Endothelial cell of umbilical vein (primary cell): ENCODE data around the gene LAMB3. TPM values are rescaled to one million over a fixed set of nuclear protein-coding genes. Genes with fewer than 3 reads are reported as not detected.

ENCODE experiments used
- BruUV-seq: library from RNA; stranded (reverse); fragments of 400-500 nt; replicated peaks from 2 replicates; lab custom pipeline; 2021; lab: Mats Ljungman, UMichigan
- CTCF ChIA-PET: fragments of 300-600, 350-600 bp; sonication (Branson Sonifier 250); formaldehyde crosslinking; loops from one replicate; lab custom pipeline; 2021; ENCODE audit warnings: antibody characterized with exemption, inconsistent platforms; lab: Charles Lee
- POLR2A ChIA-PET: fragments of 300-600, 350-600 bp; sonication (Branson Sonifier 250); formaldehyde crosslinking; loops from one replicate; lab custom pipeline; 2021; ENCODE audit warnings: antibody characterized with exemption, inconsistent platforms; lab: Charles Lee
- DNase-seq: peaks from one replicate; pipeline ENCODE4 v3.0.0-alpha.2; 2011; ENCODE audit warnings: low read depth, low spot score
- FAIRE-seq: peaks from 2 replicates; lab custom pipeline; 2011; peaks lifted over from hg19 to GRCh38; lab: Jason Lieb, UNC
- H2AFZ ChIP-seq: 2 replicates; pipeline ENCODE4 v1.6.0; 2012; ENCODE audit warnings: low read depth, low read length, control low read depth, inconsistent platforms
- H3K27ac ChIP-seq: 2 replicates; pipeline ENCODE4 v1.5.1; 2011; ENCODE audit warnings: low read depth, mild to moderate bottlenecking, control low read depth, low read length, moderate library complexity; ENCODE audit not compliant: insufficient read depth
- H3K27me3 ChIP-seq, 2 experiments: 2 replicates each; pipeline versions ENCODE4 v1.6.0 to v1.6.1; 2011; ENCODE audit warnings: low read length in 2 of 2, mixed read lengths in 1 of 2; ENCODE audit not compliant: control insufficient read depth in 2 of 2, insufficient read depth in 2 of 2
- H3K36me3 ChIP-seq, 2 experiments: 2 replicates in 1 of 2; 3 replicates in 1 of 2; pipeline ENCODE4 v1.5.1; 2011; ENCODE audit warnings: low read length in 2 of 2, mild to moderate bottlenecking in 1 of 2, moderate library complexity in 1 of 2; ENCODE audit not compliant: control insufficient read depth in 2 of 2, insufficient read depth in 2 of 2; ENCODE audit errors: extremely low read depth in 1 of 2
- H3K4me1 ChIP-seq: 3 replicates; pipeline ENCODE4 v1.5.1; 2011; ENCODE audit warnings: mild to moderate bottlenecking, low read length; ENCODE audit not compliant: control insufficient read depth, insufficient read depth; ENCODE audit errors: extremely low read depth
- H3K4me2 ChIP-seq: 2 replicates; pipeline ENCODE4 v1.6.1; 2011; ENCODE audit warnings: low read length, control low read depth, mixed read lengths; ENCODE audit not compliant: insufficient read depth
- H3K4me3 ChIP-seq, 3 experiments: fragments of 200-600 bp in 1 of 3; sonication (generic), shearing (Covaris generic) in 1 of 3; replicated peaks in 1 of 3; 2 replicates each; pipeline ENCODE4 v1.5.1; 2011 to 2016; ENCODE audit warnings: control low read depth in 3 of 3, low read length in 3 of 3, mild to moderate bottlenecking in 2 of 3, inconsistent platforms in 1 of 3, low read depth in 1 of 3, moderate library complexity in 1 of 3; ENCODE audit not compliant: insufficient read depth in 1 of 3
- H3K79me2 ChIP-seq: 2 replicates; pipeline ENCODE4 v1.6.0; 2012; ENCODE audit warnings: low read length, inconsistent platforms; ENCODE audit not compliant: control insufficient read depth, insufficient read depth
- H3K9ac ChIP-seq: replicated peaks from 2 replicates; pipeline ENCODE3; 2011; ENCODE audit warnings: low read length, control low read depth; ENCODE audit not compliant: insufficient read depth; ENCODE audit errors: extremely low read depth
- H3K9me1 ChIP-seq: replicated peaks from 3 replicates; pipeline ENCODE4 v1.6.0; 2011; ENCODE audit warnings: mild to moderate bottlenecking, low read length; ENCODE audit not compliant: control insufficient read depth, insufficient read depth; ENCODE audit errors: extremely low read depth
- H3K9me3 ChIP-seq: replicated peaks from 2 replicates; pipeline ENCODE4 v1.5.1; 2012; ENCODE audit warnings: low read length, inconsistent platforms; ENCODE audit not compliant: control insufficient read depth, insufficient read depth
- H4K20me1 ChIP-seq: replicated peaks from 2 replicates; pipeline ENCODE3; 2011; ENCODE audit warnings: mild to moderate bottlenecking, low read length; ENCODE audit not compliant: control insufficient read depth, insufficient read depth; ENCODE audit errors: extremely low read depth
- CTCF ChIP-seq, 2 donors: IDR thresholded peaks; 1 replicate in 1 of 2; 2 replicates in 1 of 2; pipeline ENCODE4 v1.5.1; 2011; ENCODE audit warnings: low read length in 2 of 2, mild to moderate bottlenecking in 2 of 2, moderate library complexity in 2 of 2, control low read depth in 1 of 2, inconsistent platforms in 1 of 2, low read depth in 1 of 2; ENCODE audit not compliant: insufficient read depth in 1 of 2; ENCODE audit errors: extremely low read depth in 1 of 2
- POLR2A ChIP-seq: IDR thresholded peaks from 2 replicates; pipeline ENCODE4 v1.6.1; 2012; ENCODE audit warnings: low read depth, mild to moderate bottlenecking, control low read depth, low read length
- POLR2AphosphoS5 ChIP-seq: IDR thresholded peaks from 2 replicates; pipeline ENCODE4 v1.6.1; 2012; ENCODE audit warnings: low read depth, mild to moderate bottlenecking, control low read depth, low read length, moderate library complexity; ENCODE audit not compliant: insufficient read depth
- dilution Hi-C: fragments of 300-500 bp; cut with MboI; formaldehyde crosslinking; loops from one replicate; pipeline ENCODE4 v1.15.0; 2019; ENCODE audit warnings: low sequenced_read_pairs; ENCODE audit not compliant: extremely low pct_ligation_motif_present
- intact Hi-C: fragments of 100-400 bp; cut with micrococcal nuclease; formaldehyde crosslinking; loops from one replicate; pipeline ENCODE4 v1.10.0; 2022
- polyA plus RNA-seq, 4 experiments: library from polyadenylated mRNA; depleted of rRNA in 3 of 4; stranded (reverse) in 3 of 4; unstranded in 1 of 4; fragments of >200 nt; gene quantifications; 2 replicates each; pipeline versions ENCODE4 v1.2.1 to v1.2.3, GENCODE V29; 2011 to 2012; ENCODE audit warnings: missing spikeins in 1 of 4
- total RNA-seq: library from RNA; stranded (reverse); gene quantifications from 2 replicates; pipeline ENCODE4 v1.2.3, GENCODE V29; 2021

The LAMB3 gene
- total and polyA plus RNA-seq, 2 donors (not counting 3 experiments of a cell fraction or from before 2014, with no cell fraction given) = 2.6 to 3.1 TPM

- H3K9ac ChIP-seq = no peak overlapping the region
- no peak for DNase-seq
- no peaks in the 10 kb centered on the region for H3K9me3 ChIP-seq
- no peaks in the 10 kb centered on the region for H4K20me1 ChIP-seq
- H3K4me2 ChIP-seq = no peak overlapping the region
- H3K27ac ChIP-seq = no peak overlapping the region
- H3K79me2 ChIP-seq = no peaks in the 10 kb centered on the region
- FAIRE-seq = no peak
- intact Hi-C loops (no loop called here), dilution Hi-C loops (no loop called here)
- H2AFZ ChIP-seq = no peak overlapping the region
- no peaks in the 10 kb centered on the region for H3K9me1 ChIP-seq
- H3K36me3 ChIP-seq = no peaks in the 10 kb centered on the region
- peaks cover 3 to 18% of the 10 kb centered on the region in 2 experiments for H3K27me3 ChIP-seq
- TF ChIP-seq POLR2A (no peak), POLR2AphosphoS5 (no peak)
- H3K4me1 ChIP-seq = no peaks in the 10 kb centered on the region
- ChIA-PET POLR2A (no interaction called here), CTCF (interaction anchor here (1.0 to 4.3 kb wide), 5 partner anchors 13 to 35 kb away, joined by 3 to 23 read pairs (median 6); no protein-coding TSS in a partner anchor)
- H3K4me3 ChIP-seq = no peak overlapping the region
- no TSS peak for BruUV-seq
These were observed 48.3 kb downstream of the LAMB3 start for GRCh38 chr1:209603877-209604276.

- no peak overlapping the region for H3K9ac ChIP-seq
- intact Hi-C loops = loop anchor here (1.0 kb wide), 3 partner anchors 25 to 145 kb away; no protein-coding TSS in a partner anchor
- no TSS peak for BruUV-seq
- dilution Hi-C loops = no loop called here
- H3K79me2 ChIP-seq = no peaks in the 10 kb centered on the region
- TF ChIP-seq POLR2AphosphoS5 (no peak), CTCF (IDR thresholded peaks at IDR 0.05; ENCODE audit: extremely low read depth in 1 of 2, insufficient read depth in 1 of 2, low read depth in 1 of 2, low read length in 2 of 2) (peak; percentile 62 to 66)
- no peaks in the 10 kb centered on the region for H3K9me1 ChIP-seq
- no peak overlapping the region for H3K4me3 ChIP-seq
- H3K9me3 ChIP-seq = no peaks in the 10 kb centered on the region
- POLR2A ChIA-PET = no interaction called here
- H4K20me1 ChIP-seq = no peaks in the 10 kb centered on the region
- no peak overlapping the region for H3K27ac ChIP-seq
- no peak overlapping the region for H2AFZ ChIP-seq
- no peaks in the 10 kb centered on the region for H3K36me3 ChIP-seq
- CTCF ChIA-PET = interaction anchor here (0.8 to 4.3 kb wide), 12 partner anchors 11 to 92 kb away, joined by 3 to 23 read pairs (median 5); no protein-coding TSS in a partner anchor
- FAIRE-seq (peak; percentile 83), DNase-seq (peak; percentile 45)
- peaks cover 3 to 18% of the 10 kb centered on the region in 2 experiments for H3K27me3 ChIP-seq
- peaks cover 5% of the 10 kb centered on the region for H3K4me1 ChIP-seq
- H3K4me2 ChIP-seq = no peak overlapping the region
These were observed 50.2 kb downstream of the LAMB3 start for GRCh38 chr1:209601809-209602657.
